Spleen (tissue), 7 donors: ENCODE measurements around the gene CEP164.

Experiments used
- POLR2A ChIP-seq, 3 donors: fragments of 450-650 bp; IDR thresholded peaks; one replicate each; pipeline ENCODE4 v1.5.1; 2017; ENCODE audit warnings: antibody characterized with exemption in 3 of 3, mild to moderate bottlenecking in 1 of 3
- POLR2AphosphoS5 ChIP-seq, 3 donors: sonication (generic); formaldehyde crosslinking; IDR thresholded peaks; one replicate each; pipeline ENCODE4 v1.5.1; 2017; ENCODE audit warnings: antibody characterized with exemption in 3 of 3
- TF ChIP-seq, protein P1 (sequence below), 11 experiments: fragments of 200-600 bp in 7 of 11; fragments of 450-650 bp in 4 of 11; sonication (generic) in 4 of 11; IDR thresholded peaks in 8 of 11; conservative IDR thresholded peaks in 3 of 11; 1 replicate in 7 of 11; 2 replicates in 4 of 11; pipeline versions ENCODE4 v1.4.0 to v1.8.0; 2016 to 2021; ENCODE audit warnings: antibody characterized with exemption in 11 of 11, inconsistent platforms in 4 of 11, mild to moderate bottlenecking in 1 of 11
- donor health status: DM: no; HTN: no; CAD: no; lungs with moderate emphysema.
- donor health status: DM: no; HTN: no; CAD: no.
- donor health status: DM: no; HTN: no; CAD: no.

DNA sequence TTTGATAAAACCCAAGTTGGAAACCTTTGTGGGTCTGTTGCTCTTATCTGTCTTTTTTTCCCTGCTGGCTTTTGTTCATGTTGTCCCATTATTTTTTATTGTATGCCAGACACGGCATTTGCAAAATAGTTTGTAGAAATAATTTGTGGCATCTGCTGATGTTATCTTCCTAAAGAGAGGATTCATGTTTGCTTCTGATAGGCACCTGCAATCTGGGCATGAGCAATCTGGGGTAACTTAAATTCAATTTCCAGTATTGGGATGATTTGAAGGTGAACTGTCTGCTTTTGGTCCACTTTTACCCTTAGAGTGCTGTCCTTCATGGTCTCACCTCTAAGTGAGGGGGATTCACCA lies 126.9 kb downstream of the CEP164 start:
- TF ChIP-seq, protein P1, sequence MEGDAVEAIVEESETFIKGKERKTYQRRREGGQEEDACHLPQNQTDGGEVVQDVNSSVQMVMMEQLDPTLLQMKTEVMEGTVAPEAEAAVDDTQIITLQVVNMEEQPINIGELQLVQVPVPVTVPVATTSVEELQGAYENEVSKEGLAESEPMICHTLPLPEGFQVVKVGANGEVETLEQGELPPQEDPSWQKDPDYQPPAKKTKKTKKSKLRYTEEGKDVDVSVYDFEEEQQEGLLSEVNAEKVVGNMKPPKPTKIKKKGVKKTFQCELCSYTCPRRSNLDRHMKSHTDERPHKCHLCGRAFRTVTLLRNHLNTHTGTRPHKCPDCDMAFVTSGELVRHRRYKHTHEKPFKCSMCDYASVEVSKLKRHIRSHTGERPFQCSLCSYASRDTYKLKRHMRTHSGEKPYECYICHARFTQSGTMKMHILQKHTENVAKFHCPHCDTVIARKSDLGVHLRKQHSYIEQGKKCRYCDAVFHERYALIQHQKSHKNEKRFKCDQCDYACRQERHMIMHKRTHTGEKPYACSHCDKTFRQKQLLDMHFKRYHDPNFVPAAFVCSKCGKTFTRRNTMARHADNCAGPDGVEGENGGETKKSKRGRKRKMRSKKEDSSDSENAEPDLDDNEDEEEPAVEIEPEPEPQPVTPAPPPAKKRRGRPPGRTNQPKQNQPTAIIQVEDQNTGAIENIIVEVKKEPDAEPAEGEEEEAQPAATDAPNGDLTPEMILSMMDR (IDR thresholded peaks at IDR 0.05 in 8 of 11, conservative IDR thresholded peaks at IDR 0.05 in 3 of 11): no peak
- TF ChIP-seq POLR2A (IDR thresholded peaks at IDR 0.05): no peak
- TF ChIP-seq POLR2AphosphoS5 (IDR thresholded peaks at IDR 0.05): no peak
